ENCODE results near the gene INPP4A. TPM values are rescaled to one million over a fixed set of nuclear protein-coding genes. Genes with fewer than 3 reads are reported as not detected.

INPP4A gene
- total RNA-seq, 1 donor from 2014 or later: 18.0 TPM

DNA sequence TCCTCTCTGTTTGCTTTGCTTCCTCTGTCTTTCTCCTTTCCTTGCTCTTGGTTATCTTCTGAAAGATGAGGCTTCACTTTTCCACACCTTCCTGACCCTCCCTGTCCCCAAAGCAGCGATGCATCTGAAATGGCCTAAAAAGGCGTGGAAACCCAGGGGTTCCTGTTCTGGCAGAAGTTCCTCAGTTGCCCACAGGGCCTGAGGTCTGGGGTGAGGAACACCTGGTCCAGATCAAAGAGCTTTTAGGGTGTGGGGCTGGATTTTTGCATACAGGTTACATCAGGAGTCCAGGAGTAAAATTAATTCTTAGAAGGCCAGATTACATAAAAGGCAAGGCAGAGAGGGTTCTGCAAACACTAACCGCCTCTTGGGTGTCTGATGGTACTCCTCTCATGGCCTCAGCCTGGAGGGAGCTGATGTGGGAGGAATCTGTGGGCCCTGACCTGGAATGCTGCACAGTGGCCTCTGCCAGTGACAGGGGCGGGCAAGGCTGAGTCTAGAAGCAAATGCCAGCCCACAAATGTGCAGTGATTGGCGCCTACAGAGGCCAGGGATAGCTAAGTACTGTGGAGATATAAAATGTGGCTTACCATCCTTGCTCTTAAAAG, 41.8 kb downstream of the INPP4A start:
- Histone ChIP-seq H3K4me3 (ENCODE audit: low read depth, low read length) (no peak overlapping the region), H3K27me3 (ENCODE audit: control insufficient read depth, insufficient read depth, low read length) (no peaks in the 10 kb centered on the region), H3K36me3 (ENCODE audit: control insufficient read depth, insufficient read depth, low read length) (no peaks in the 10 kb centered on the region)
- no peak for DNase-seq (ENCODE audit: low read depth)
- TF ChIP-seq, protein P1, sequence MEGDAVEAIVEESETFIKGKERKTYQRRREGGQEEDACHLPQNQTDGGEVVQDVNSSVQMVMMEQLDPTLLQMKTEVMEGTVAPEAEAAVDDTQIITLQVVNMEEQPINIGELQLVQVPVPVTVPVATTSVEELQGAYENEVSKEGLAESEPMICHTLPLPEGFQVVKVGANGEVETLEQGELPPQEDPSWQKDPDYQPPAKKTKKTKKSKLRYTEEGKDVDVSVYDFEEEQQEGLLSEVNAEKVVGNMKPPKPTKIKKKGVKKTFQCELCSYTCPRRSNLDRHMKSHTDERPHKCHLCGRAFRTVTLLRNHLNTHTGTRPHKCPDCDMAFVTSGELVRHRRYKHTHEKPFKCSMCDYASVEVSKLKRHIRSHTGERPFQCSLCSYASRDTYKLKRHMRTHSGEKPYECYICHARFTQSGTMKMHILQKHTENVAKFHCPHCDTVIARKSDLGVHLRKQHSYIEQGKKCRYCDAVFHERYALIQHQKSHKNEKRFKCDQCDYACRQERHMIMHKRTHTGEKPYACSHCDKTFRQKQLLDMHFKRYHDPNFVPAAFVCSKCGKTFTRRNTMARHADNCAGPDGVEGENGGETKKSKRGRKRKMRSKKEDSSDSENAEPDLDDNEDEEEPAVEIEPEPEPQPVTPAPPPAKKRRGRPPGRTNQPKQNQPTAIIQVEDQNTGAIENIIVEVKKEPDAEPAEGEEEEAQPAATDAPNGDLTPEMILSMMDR (IDR thresholded peaks at IDR 0.05; ENCODE audit: insufficient read depth, low read length, poor library complexity, severe bottlenecking): no peak

DNA sequence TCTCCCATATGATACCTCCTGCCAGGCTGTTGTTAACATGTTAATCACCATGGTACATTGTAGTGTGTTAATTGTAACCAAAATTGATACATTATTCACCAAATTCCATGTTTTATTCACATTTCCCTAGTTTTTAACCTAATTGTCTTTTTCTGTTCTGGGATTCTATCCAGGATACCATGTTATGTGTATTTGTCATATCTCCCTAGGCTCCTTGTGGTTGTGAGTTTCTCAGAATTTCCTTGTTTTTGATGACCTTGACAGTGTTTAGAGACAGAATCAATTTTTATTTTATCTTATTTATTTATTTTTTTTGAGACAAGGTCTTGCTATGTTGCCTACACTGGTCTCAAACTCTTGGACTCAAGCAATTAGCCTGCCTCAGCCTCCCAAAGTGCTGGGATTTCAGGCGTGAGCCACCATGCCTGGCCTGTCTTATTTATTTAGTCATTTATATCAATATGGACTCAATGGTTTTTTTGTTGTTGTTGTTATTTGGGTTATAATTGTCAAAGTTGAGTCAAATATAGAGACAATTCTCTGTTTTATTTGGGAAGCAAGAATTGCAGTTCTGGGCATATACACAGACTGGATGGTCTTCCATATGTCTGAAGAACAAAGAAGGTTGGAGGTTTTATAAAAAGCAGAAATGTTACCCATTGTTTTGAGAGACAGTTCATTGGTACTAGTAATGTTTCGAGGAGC, 42.6 kb downstream of the INPP4A start:
- no peak for DNase-seq (ENCODE audit: low read depth)
- no peaks in the 10 kb centered on the region for H3K27me3 ChIP-seq (ENCODE audit: control insufficient read depth, insufficient read depth, low read length)
- no peaks in the 10 kb centered on the region for H3K36me3 ChIP-seq (ENCODE audit: control insufficient read depth, insufficient read depth, low read length)
- no peak overlapping the region for H3K4me3 ChIP-seq (ENCODE audit: low read depth, low read length)
- TF ChIP-seq, protein P1 (IDR thresholded peaks at IDR 0.05; ENCODE audit: insufficient read depth, low read length, poor library complexity, severe bottlenecking): no peak

DNA sequence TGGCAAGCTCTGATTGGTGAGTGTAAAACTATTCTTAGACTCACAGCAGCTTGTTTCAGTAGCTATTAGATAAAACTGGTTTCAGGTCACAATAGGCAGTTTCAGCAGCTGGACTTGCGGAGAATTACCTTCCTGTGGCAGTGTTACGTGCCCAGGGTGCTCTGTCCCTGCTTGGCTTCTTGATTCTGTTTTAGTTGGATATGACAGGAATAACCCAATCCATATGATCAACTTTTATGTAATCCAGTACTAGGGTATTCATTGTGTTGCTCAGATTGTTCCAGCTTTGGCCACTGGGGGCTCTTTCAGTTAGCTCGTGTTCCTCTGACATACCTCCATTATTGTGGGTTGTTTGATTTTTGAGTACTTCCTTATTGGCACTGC, 43.1 kb downstream of the INPP4A start:
- DNase-seq (ENCODE audit: low read depth): no peak
- Histone ChIP-seq H3K4me3 (ENCODE audit: low read depth, low read length) (no peak overlapping the region), H3K36me3 (ENCODE audit: control insufficient read depth, insufficient read depth, low read length) (no peaks in the 10 kb centered on the region), H3K27me3 (ENCODE audit: control insufficient read depth, insufficient read depth, low read length) (no peaks in the 10 kb centered on the region)
- TF ChIP-seq, protein P1 (IDR thresholded peaks at IDR 0.05; ENCODE audit: insufficient read depth, low read length, poor library complexity, severe bottlenecking): peak; percentile 54

DNA sequence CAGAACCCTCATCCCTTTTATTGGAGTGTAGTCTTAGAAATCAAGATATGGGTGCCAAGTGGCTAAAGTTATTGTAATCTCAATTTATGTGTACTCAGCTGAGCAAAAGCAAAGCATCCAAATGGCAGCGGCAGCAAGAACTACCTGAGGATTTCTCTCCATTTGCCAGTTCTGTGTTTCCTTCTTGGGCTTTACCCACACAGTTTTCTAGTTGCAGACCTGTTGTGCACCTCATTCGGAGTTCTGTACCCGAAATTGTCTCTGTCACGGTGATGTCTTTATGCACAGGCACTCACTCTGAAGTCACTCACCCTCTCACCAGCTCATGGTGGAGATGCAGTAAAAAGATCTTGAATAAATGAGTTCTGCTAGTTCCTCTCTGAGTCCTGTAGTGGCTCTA, 43.6 kb downstream of the INPP4A start:
- TF ChIP-seq, protein P1 (IDR thresholded peaks at IDR 0.05; ENCODE audit: insufficient read depth, low read length, poor library complexity, severe bottlenecking): no peak

DNA sequence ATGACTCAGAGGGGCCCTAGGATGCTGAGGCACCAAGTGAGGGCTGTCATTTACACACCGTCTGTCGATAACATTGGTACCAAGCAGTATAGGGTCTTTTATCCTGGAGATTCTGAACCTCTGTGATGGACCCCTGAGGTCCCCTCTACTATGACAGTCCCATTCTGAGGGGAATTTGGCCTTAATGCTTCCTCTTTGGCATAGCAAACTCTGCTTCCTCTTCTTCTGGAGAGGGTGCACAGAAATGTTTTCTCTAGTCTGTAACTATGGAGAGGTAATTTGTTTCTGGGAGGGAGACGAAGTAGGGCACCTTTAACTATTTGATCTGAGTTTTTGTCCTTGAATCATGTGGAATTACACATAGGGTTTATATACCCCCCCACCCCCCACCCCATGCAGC, 44.8 kb downstream of the INPP4A start:
- TF ChIP-seq, protein P1 (IDR thresholded peaks at IDR 0.05; ENCODE audit: insufficient read depth, low read length, poor library complexity, severe bottlenecking): no peak
- no peak for DNase-seq (ENCODE audit: low read depth)
- no peaks in the 10 kb centered on the region for H3K36me3 ChIP-seq (ENCODE audit: control insufficient read depth, insufficient read depth, low read length)
- H3K4me3 ChIP-seq (ENCODE audit: low read depth, low read length): no peak overlapping the region
- H3K27me3 ChIP-seq (ENCODE audit: control insufficient read depth, insufficient read depth, low read length): no peaks in the 10 kb centered on the region

More for the DNA sequence above, 43.6 kb downstream of the INPP4A start:
- Histone ChIP-seq H3K27me3 (ENCODE audit: control insufficient read depth, insufficient read depth, low read length) (no peaks in the 10 kb centered on the region), H3K4me3 (ENCODE audit: low read depth, low read length) (no peak overlapping the region), H3K36me3 (ENCODE audit: control insufficient read depth, insufficient read depth, low read length) (no peaks in the 10 kb centered on the region)
- DNase-seq (ENCODE audit: low read depth): no peak
